K562 (cell line): ENCODE results near the gene CCDC85C. TPM values are rescaled to one million over a fixed set of nuclear protein-coding genes. Genes with fewer than 3 reads are reported as not detected.

ENCODE experiments used
- ATAC-seq: fragments of 200-7000 bp; cut with Tn5 transposase; 3 replicates; pipeline ENCODE4 v1.9.1; 2020; ENCODE audit warnings: moderate library complexity
- BruUV-seq: library from RNA; stranded (reverse); fragments of 400-500 nt; replicated peaks from 2 replicates; lab custom pipeline; 2021; lab: Mats Ljungman, UMichigan
- CTCF ChIA-PET: fragments of 300-600 bp; formaldehyde crosslinking; extraction: SDS; loops from one replicate; lab custom pipeline; 2021; ENCODE audit warnings: low intra/inter-chr PET ratio; lab: Yijun Ruan, JAX
- POLR2A ChIA-PET: fragments of 300-600, 350-650 bp; sonication (Branson Sonifier 250); formaldehyde crosslinking; extraction: SDS; loops from one replicate; lab custom pipeline; 2021; ENCODE audit warnings: antibody characterized with exemption, inconsistent platforms; lab: Yijun Ruan, JAX
- DNase-seq, 4 experiments: peaks; one replicate each; pipeline versions ENCODE4 v3.0.0 to v3.0.0-alpha.2; 2011 to 2018; ENCODE audit warnings: low spot score in 3 of 4, mixed read lengths in 3 of 4; ENCODE audit errors: extremely low read depth in 1 of 4
- FAIRE-seq: peaks from 2 replicates; lab custom pipeline; 2011; peaks lifted over from hg19 to GRCh38; lab: Jason Lieb, UNC
- H2AFZ ChIP-seq: 2 replicates; pipeline ENCODE4 v1.6.0; 2011; ENCODE audit warnings: low read depth, low read length, control low read depth, inconsistent platforms
- H3K27ac ChIP-seq: fragments of 200-600 bp; 3 replicates; pipeline ENCODE4 v1.8.0; 2011; ENCODE audit warnings: low read depth, mild to moderate bottlenecking, control low read depth, inconsistent platforms, low read length, moderate library complexity, mixed read lengths; ENCODE audit errors: extremely low read depth
- H3K27me3 ChIP-seq, 2 experiments: fragments of 300-600 bp in 1 of 2; 2 replicates in 1 of 2; 3 replicates in 1 of 2; pipeline versions ENCODE4 v1.6.0 to v1.8.0; 2011; ENCODE audit warnings: inconsistent platforms in 2 of 2, low read length in 2 of 2, mild to moderate bottlenecking in 1 of 2, mixed read lengths in 1 of 2, moderate library complexity in 1 of 2; ENCODE audit not compliant: control insufficient read depth in 2 of 2, insufficient read depth in 2 of 2
- H3K36me3 ChIP-seq: fragments of 300-600 bp; 3 replicates; pipeline ENCODE4 v1.8.0; 2011; ENCODE audit warnings: mild to moderate bottlenecking, low read length, inconsistent platforms; ENCODE audit not compliant: control insufficient read depth, insufficient read depth
- H3K4me1 ChIP-seq, 2 experiments: fragments of 200-600 bp in 1 of 2; replicated peaks in 1 of 2; 2 replicates in 1 of 2; 3 replicates in 1 of 2; pipeline versions ENCODE4 v1.5.1 to v1.8.0; 2011; ENCODE audit warnings: inconsistent platforms in 2 of 2, low read length in 2 of 2, mild to moderate bottlenecking in 1 of 2, mixed read lengths in 1 of 2, moderate library complexity in 1 of 2; ENCODE audit not compliant: control insufficient read depth in 2 of 2, insufficient read depth in 2 of 2
- H3K4me2 ChIP-seq: 2 replicates; pipeline ENCODE4 v1.6.1; 2011; ENCODE audit warnings: low read length, control low read depth, inconsistent platforms, mixed read lengths; ENCODE audit not compliant: insufficient read depth
- H3K4me3 ChIP-seq: fragments of 200-600 bp; sonication (generic), shearing (Covaris generic); 2 replicates; pipeline ENCODE4 v1.5.1; 2016; ENCODE audit warnings: control low read depth, inconsistent platforms
- H3K79me2 ChIP-seq: fragments of 200-600 bp; 3 replicates; pipeline ENCODE4 v1.8.0; 2011; ENCODE audit warnings: low read length, inconsistent platforms; ENCODE audit not compliant: control insufficient read depth, insufficient read depth
- H3K9ac ChIP-seq, 2 experiments: 2 replicates each; pipeline versions ENCODE4 v1.6.0 to v1.6.1; 2011; ENCODE audit warnings: low read depth in 2 of 2, low read length in 2 of 2, control low read depth in 1 of 2, inconsistent platforms in 1 of 2, mild to moderate bottlenecking in 1 of 2, mixed read lengths in 1 of 2; ENCODE audit not compliant: insufficient read depth in 1 of 2
- H3K9me1 ChIP-seq: one replicate; pipeline ENCODE4 v1.6.0; 2011; ENCODE audit warnings: inconsistent platforms, mild to moderate bottlenecking, low read length, moderate library complexity; ENCODE audit not compliant: control insufficient read depth, insufficient read depth
- H3K9me3 ChIP-seq: replicated peaks from 2 replicates; pipeline ENCODE4 v1.5.1; 2011; ENCODE audit warnings: low read depth, low read length, inconsistent platforms; ENCODE audit not compliant: control insufficient read depth, insufficient read depth
- H4K20me1 ChIP-seq: replicated peaks from 2 replicates; pipeline ENCODE4 v1.6.1; 2011; ENCODE audit warnings: low read length, inconsistent platforms, mixed read lengths; ENCODE audit not compliant: control insufficient read depth, insufficient read depth
- ESRRA ChIP-seq: fragments of 450-650 bp; IDR thresholded peaks from 2 replicates; pipeline ENCODE4 v1.6.1; 2014; ENCODE audit warnings: low read depth, mild to moderate bottlenecking, moderate library complexity, borderline replicate concordance
- HMG20B ChIP-seq: fragments of 250-450 bp; sonication (Bioruptor Pico); IDR thresholded peaks from 2 replicates; pipeline ENCODE4 v1.5.0; 2021; ENCODE audit warnings: mild to moderate bottlenecking
- KLF16 ChIP-seq: IDR thresholded peaks from 2 replicates; pipeline ENCODE4 v1.6.1; 2016; ENCODE audit warnings: antibody characterized with exemption
- POLR2A ChIP-seq: fragments of 450-650 bp; conservative IDR thresholded peaks from 2 replicates; pipeline ENCODE4 v1.6.1; 2016
- RAD21 ChIP-seq, 2 experiments: fragments of 250-450 bp in 1 of 2; fragments of 450-650 bp in 1 of 2; sonication (Bioruptor Pico) in 1 of 2; formaldehyde crosslinking in 1 of 2; IDR thresholded peaks in 1 of 2; conservative IDR thresholded peaks in 1 of 2; 2 replicates each; pipeline versions ENCODE4 v1.4.0 to v1.8.0; 2020 to 2022; ENCODE audit warnings: mild to moderate bottlenecking in 2 of 2, moderate library complexity in 1 of 2
- SRSF9 ChIP-seq: fragments of 200-400 bp; formaldehyde crosslinking; IDR thresholded peaks from 2 replicates; pipeline ENCODE4 v1.6.1; 2017; ENCODE audit warnings: low read depth, low read length, borderline replicate concordance
- ZFX ChIP-seq: sonication (generic); formaldehyde crosslinking; IDR thresholded peaks from 2 replicates; pipeline ENCODE4 v1.8.0; 2022; ENCODE audit warnings: mild to moderate bottlenecking, missing genetic modification reagents, moderate library complexity
- ZKSCAN1 ChIP-seq: fragments of 150-350 bp; IDR thresholded peaks from 2 replicates; pipeline ENCODE4 v1.6.1; 2016; ENCODE audit warnings: low read depth, low read length
- ZSCAN32 ChIP-seq: fragments of 450-650 bp; formaldehyde crosslinking; IDR thresholded peaks from 2 replicates; pipeline ENCODE4 v1.4.0; 2020; ENCODE audit warnings: mild to moderate bottlenecking, moderate library complexity
- WGBS: fragments of 100-300 bp; shearing (Covaris generic); methylation state at CpG from one replicate; pipeline ENCODE4 v1.1.6; 2016; ENCODE audit warnings: low coverage, mixed read lengths; ENCODE audit not compliant: insufficient coverage; ENCODE audit errors: missing lambda C conversion rate; 5-methylcytosine and 5-hydroxymethylcytosine counted together
- in situ Hi-C: fragments of 300-500 bp; cut with MboI; formaldehyde crosslinking; loops from 4 replicates; pipeline ENCODE4 v1.15.0; 2018; ENCODE audit warnings: inconsistent platforms, mixed read lengths
- intact Hi-C: fragments of 100-400 bp; cut with micrococcal nuclease; formaldehyde crosslinking; loops from 2 replicates; pipeline ENCODE4 v1.14.2; 2022
- polyA plus RNA-seq, 8 experiments: library from polyadenylated mRNA; depleted of rRNA in 4 of 8; stranded (reverse) in 5 of 8; unstranded in 3 of 8; fragments of >200 nt; fragmentation: Nextera tagmentation in 2 of 8; fragmentation: Illumina TruSeq in 1 of 8; extraction: Ambion mirVana in 2 of 8; extraction: Trizol in 1 of 8; gene quantifications; 2 replicates each; pipeline versions ENCODE4 v1.2.1 to v1.2.3, GENCODE V29; 2011 to 2014; ENCODE audit warnings: inconsistent platforms in 1 of 8, missing spikeins in 1 of 8
- total RNA-seq, 7 experiments: library from RNA; depleted of rRNA in 6 of 7; stranded (reverse); fragments of >200 nt in 6 of 7; fragmentation: Illumina TruSeq in 2 of 7; extraction: Trizol in 2 of 7; gene quantifications; 2 replicates each; pipeline versions ENCODE4 v1.2.1 to v1.2.3, GENCODE V29; 2011 to 2021; ENCODE audit warnings: low replicate concordance in 1 of 7
- TF ChIP-seq, protein P1 (sequence below): IDR thresholded peaks from 2 replicates; pipeline ENCODE4 v1.6.1; 2011; ENCODE audit not compliant: insufficient read length; ENCODE audit errors: extremely low read depth
- TF ChIP-seq, protein P2 (sequence below): fragments of 250-450 bp; sonication (Bioruptor Pico); IDR thresholded peaks from 2 replicates; pipeline ENCODE4 v1.5.0; 2021; ENCODE audit warnings: mild to moderate bottlenecking, borderline replicate concordance
- TF ChIP-seq, protein P3 (sequence below): fragments of 450-650 bp; formaldehyde crosslinking; IDR thresholded peaks from 2 replicates; pipeline ENCODE4 v1.4.0; 2020; ENCODE audit warnings: mild to moderate bottlenecking, moderate library complexity

CCDC85C gene
- total and polyA plus RNA-seq, 9 of the 15 experiments (the other 6 are each of a cell fraction or from before 2014, with no cell fraction given): 0.18 to 22.0 (median 6.3) TPM

DNA sequence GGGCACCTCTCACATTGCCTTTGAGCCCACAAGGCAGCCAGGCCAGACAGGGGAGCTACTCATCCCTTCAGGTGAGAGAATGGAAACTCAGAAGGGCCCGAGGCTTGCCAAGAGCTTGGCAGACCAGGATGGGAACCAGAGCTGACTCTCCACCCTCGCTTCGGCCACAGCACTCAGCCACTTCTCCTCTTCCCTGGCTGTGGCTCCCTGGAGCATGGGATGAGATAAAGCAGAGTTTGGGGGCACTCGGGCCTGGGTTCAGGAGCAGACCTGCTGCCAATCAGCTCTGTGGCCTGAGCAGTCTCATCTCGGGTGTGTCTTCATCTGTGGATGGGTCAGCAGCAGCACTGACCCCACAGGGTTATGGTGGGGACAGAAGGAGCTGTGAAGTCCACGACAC, 20.0 kb upstream of the CCDC85C start:
- no peak for FAIRE-seq
- in situ Hi-C loops: no loop called here
- Histone ChIP-seq H3K27ac (no peak overlapping the region), H3K4me2 (no peak overlapping the region), H2AFZ (no peak overlapping the region), H3K27me3 (peaks cover 0 to 40% of the 10 kb centered on the region in 2 experiments; a peak in 2 of 5 replicates), H3K9me3 (no peaks in the 10 kb centered on the region), H3K9ac (no peak overlapping the region; a peak in 1 of 4 replicates), H4K20me1 (peaks cover 7% of the 10 kb centered on the region; the same call in 1 of the 2 replicates), H3K79me2 (no peaks in the 10 kb centered on the region), H3K4me3 (no peak overlapping the region), H3K36me3 (no peaks in the 10 kb centered on the region), H3K9me1 (no peaks in the 10 kb centered on the region), H3K4me1 (peaks cover 0 to 8% of the 10 kb centered on the region in 2 experiments; a peak in 2 of 5 replicates)
- ChIA-PET POLR2A (interaction anchor here (0.9 kb wide), 1 partner anchor 21 kb away, joined by 4 read pairs; no protein-coding TSS in a partner anchor), CTCF (no interaction called here)
- TF ChIP-seq ZKSCAN1: peak; percentile 44; the same call in 1 of the 2 replicates
- TF ChIP-seq SRSF9: no peak
- DNase-seq: no peak
- WGBS: 0% methylated on average over 3 of the region's 6 CpGs
- ATAC-seq: no peak
- intact Hi-C loops: loop anchor here (10.0 kb wide), 1 partner anchor 239 kb away; no protein-coding TSS in a partner anchor
- BruUV-seq: no TSS peak

DNA sequence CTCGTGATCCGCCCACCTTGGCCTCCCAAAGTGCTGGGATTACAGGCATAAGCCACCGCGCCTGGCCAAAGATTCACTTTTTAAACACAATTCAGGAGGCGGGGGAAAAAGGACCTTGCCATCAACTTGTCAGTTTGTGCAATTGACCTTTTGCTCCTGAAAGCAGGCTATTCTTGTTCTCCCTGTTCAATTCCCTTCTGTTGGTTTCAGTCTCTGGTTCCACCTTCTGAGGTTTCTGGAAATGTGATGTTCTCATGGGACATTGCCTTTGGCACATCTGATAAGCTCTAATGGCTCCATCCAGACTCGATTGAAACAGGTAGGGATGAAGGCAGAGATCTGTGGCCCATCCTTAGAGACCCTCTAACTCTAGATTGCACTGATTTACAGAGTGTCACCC, 17.9 kb upstream of the CCDC85C start:
- H3K79me2 ChIP-seq: no peaks in the 10 kb centered on the region
- in situ Hi-C loops: no loop called here
- ATAC-seq: no peak
- no peaks in the 10 kb centered on the region for H3K36me3 ChIP-seq
- intact Hi-C loops: loop anchor here (10.0 kb wide), 1 partner anchor 237 kb away; no protein-coding TSS in a partner anchor
- H4K20me1 ChIP-seq: no peaks in the 10 kb centered on the region
- DNase-seq: no peak
- BruUV-seq: no TSS peak
- peaks cover 0 to 55% of the 10 kb centered on the region in 2 experiments; a peak in 2 of 5 replicates for H3K27me3 ChIP-seq
- ChIA-PET CTCF (no interaction called here), POLR2A (no interaction called here)
- 0% methylated on average over 4 of the region's 6 CpGs for WGBS
- peaks cover 0 to 3% of the 10 kb centered on the region in 2 experiments; a peak in 2 of 5 replicates for H3K4me1 ChIP-seq
- no peak overlapping the region for H3K9ac ChIP-seq
- H3K9me3 ChIP-seq: no peaks in the 10 kb centered on the region
- H3K4me2 ChIP-seq: no peak overlapping the region
- FAIRE-seq: no peak
- no peak overlapping the region for H3K27ac ChIP-seq
- no peak overlapping the region for H3K4me3 ChIP-seq
- H3K9me1 ChIP-seq: no peaks in the 10 kb centered on the region
- no peak overlapping the region for H2AFZ ChIP-seq
- no peak for TF ChIP-seq ESRRA
- TF ChIP-seq, protein P1, sequence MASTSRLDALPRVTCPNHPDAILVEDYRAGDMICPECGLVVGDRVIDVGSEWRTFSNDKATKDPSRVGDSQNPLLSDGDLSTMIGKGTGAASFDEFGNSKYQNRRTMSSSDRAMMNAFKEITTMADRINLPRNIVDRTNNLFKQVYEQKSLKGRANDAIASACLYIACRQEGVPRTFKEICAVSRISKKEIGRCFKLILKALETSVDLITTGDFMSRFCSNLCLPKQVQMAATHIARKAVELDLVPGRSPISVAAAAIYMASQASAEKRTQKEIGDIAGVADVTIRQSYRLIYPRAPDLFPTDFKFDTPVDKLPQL: no peak
- TF ChIP-seq, protein P2, sequence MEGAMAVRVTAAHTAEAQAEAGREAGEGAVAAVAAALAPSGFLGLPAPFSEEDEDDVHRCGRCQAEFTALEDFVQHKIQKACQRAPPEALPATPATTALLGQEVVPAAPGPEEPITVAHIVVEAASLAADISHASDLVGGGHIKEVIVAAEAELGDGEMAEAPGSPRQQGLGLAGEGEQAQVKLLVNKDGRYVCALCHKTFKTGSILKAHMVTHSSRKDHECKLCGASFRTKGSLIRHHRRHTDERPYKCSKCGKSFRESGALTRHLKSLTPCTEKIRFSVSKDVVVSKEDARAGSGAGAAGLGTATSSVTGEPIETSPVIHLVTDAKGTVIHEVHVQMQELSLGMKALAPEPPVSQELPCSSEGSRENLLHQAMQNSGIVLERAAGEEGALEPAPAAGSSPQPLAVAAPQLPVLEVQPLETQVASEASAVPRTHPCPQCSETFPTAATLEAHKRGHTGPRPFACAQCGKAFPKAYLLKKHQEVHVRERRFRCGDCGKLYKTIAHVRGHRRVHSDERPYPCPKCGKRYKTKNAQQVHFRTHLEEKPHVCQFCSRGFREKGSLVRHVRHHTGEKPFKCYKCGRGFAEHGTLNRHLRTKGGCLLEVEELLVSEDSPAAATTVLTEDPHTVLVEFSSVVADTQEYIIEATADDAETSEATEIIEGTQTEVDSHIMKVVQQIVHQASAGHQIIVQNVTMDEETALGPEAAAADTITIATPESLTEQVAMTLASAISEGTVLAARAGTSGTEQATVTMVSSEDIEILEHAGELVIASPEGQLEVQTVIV (CRISPR knock-in tag): no peak
- TF ChIP-seq POLR2A: no peak
- TF ChIP-seq KLF16: no peak
- no peak for TF ChIP-seq HMG20B
- no peak for TF ChIP-seq ZSCAN32 (CRISPR knock-in tag)
- no peak for TF ChIP-seq ZFX (CRISPR knock-in tag)
- TF ChIP-seq, protein P3, sequence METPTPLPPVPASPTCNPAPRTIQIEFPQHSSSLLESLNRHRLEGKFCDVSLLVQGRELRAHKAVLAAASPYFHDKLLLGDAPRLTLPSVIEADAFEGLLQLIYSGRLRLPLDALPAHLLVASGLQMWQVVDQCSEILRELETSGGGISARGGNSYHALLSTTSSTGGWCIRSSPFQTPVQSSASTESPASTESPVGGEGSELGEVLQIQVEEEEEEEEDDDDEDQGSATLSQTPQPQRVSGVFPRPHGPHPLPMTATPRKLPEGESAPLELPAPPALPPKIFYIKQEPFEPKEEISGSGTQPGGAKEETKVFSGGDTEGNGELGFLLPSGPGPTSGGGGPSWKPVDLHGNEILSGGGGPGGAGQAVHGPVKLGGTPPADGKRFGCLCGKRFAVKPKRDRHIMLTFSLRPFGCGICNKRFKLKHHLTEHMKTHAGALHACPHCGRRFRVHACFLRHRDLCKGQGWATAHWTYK: no peak
- no peak for TF ChIP-seq RAD21 (CRISPR knock-in tag; conservative IDR thresholded peaks at IDR 0.05 in 1 of 2, IDR thresholded peaks at IDR 0.05 in 1 of 2)
